ENCODE results near the gene ZNF366.

Gene ZNF366

DNA sequence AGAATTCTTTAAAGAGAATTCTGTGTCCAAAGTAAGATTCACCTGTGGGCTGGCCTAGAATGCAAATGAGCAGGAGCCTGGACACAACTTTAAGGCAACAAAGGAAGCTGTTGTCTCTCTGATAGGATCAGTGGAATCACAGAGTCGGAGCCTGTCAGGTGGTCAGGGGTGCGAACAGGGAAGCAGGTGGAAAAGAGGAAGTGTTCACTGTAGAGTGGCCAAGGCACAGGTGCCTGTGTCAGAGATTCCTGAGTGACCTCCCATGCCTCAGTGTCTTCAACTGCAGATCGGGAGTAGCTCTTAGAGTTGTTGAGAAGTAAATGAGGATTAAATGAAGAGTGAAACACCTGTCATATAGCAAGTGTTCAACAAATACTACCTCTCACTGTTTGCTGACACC lies 48.8 kb downstream of the ZNF366 start:
- H3K27ac ChIP-seq = no peak overlapping the region
- TF ChIP-seq, protein P1, sequence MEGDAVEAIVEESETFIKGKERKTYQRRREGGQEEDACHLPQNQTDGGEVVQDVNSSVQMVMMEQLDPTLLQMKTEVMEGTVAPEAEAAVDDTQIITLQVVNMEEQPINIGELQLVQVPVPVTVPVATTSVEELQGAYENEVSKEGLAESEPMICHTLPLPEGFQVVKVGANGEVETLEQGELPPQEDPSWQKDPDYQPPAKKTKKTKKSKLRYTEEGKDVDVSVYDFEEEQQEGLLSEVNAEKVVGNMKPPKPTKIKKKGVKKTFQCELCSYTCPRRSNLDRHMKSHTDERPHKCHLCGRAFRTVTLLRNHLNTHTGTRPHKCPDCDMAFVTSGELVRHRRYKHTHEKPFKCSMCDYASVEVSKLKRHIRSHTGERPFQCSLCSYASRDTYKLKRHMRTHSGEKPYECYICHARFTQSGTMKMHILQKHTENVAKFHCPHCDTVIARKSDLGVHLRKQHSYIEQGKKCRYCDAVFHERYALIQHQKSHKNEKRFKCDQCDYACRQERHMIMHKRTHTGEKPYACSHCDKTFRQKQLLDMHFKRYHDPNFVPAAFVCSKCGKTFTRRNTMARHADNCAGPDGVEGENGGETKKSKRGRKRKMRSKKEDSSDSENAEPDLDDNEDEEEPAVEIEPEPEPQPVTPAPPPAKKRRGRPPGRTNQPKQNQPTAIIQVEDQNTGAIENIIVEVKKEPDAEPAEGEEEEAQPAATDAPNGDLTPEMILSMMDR (conservative IDR thresholded peaks at IDR 0.05) = no peak

DNA sequence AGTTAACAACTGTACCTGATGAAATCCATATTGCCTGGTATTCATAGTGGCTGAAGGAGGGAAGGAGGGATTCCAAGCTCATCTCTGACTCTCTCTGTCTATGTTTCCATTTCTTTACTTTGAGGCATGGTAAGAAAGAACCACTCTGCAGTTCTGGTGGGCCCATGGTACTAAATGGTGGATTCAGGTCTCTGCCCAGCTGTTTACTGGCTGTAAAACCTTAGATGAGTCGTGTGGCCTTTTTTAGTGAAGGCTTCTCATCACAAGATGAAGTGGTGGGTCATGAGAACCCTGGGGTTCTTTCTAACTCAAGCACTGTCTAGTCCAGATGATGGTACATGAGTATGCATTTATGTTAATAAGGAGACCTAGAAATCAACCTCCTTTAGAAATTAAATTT lies 49.7 kb downstream of the ZNF366 start:
- H3K27ac ChIP-seq = no peak overlapping the region

DNA sequence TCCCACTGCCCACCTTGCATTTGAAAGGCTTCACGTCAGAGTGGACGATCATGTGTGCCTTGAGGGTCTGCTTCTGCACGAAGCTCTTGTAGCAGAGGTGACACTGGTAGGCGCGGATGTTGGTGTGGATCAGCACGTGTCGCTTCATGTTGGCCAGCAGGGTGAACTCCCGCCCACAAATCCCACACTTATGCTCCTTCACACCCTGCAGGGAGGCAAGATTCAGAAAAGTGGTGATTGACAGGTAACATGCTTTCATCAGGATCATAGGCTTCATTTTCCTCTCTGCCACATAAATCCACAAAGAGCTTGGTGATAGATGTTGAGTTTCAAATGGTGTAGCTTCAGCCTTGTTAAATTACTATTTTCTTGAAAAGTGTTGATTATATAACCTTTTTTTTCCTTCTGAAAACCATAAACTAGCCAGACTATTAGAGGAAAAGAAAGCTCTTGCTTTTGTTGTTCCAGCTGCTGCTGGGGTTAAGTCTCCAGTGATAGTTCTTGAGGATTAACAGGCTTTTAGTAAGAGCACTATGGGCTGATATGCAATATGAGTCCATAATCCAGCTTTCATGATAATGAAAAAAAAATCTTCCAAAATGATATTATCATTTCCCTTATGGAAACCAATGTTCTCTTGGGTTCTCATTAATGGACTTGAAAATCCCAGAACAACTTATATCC lies 50.7 kb downstream of the ZNF366 start:
- TF ChIP-seq, protein P1 (conservative IDR thresholded peaks at IDR 0.05) = no peak

More for the DNA sequence above, 49.7 kb downstream of the ZNF366 start:
- TF ChIP-seq, protein P1 (conservative IDR thresholded peaks at IDR 0.05) = no peak

GRCh38 chr5:72455476-72455875 lies 51.7 kb downstream of the ZNF366 start:
- TF ChIP-seq, protein P1 (conservative IDR thresholded peaks at IDR 0.05) = no peak
- no peak overlapping the region for H3K27ac ChIP-seq

More for the DNA sequence above, 50.7 kb downstream of the ZNF366 start:
- H3K27ac ChIP-seq = no peak overlapping the region

DNA sequence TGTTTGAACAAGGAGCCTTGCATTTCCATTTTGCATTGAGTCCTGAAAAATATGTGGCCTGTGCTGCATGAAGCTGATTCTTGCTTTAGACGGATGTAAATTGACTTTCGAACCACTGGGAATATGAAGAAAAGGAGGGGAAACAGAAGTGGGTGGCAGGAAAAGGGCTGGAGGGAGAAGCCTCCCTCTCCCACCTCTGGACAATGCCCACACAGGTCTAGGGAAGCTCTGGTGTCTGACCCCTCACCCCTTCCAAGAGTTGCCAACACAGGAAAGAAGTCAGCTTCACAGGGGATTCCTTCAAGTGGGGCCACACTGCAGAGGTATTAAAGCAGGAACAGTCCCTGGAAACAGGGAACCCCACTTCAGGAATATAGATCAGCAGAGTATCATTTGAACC lies 52.2 kb downstream of the ZNF366 start:
- H3K27ac ChIP-seq = no peak overlapping the region
- TF ChIP-seq, protein P1 (conservative IDR thresholded peaks at IDR 0.05) = no peak

DNA sequence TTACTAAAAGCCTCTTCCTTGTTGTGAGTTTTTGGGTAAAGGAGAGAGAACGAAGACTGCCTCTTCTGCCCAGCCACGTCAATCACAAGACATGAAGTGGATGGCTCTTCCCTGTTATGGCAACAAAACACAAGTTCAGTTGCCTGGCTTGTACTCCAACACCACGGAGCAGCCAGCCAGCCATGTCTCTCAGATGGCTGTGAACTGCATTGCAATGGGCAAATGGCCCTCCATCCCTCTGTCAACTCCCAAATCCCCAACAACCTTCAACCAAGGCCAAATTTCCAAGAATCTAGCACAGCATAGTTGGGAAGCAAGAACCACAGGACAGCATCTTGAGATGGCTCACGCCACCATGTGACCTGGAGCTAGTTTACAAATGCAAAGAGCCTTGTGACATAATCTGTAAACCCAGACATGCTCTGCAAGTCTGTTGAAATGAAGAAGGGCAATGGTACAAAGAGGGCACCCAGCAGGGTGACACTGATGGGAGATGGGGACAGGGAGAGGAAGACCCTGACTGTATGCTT lies 53.9 kb downstream of the ZNF366 start:
- peak overlapping the region; percentile 69 for H3K27ac ChIP-seq
- TF ChIP-seq, protein P1 (conservative IDR thresholded peaks at IDR 0.05) = no peak

DNA sequence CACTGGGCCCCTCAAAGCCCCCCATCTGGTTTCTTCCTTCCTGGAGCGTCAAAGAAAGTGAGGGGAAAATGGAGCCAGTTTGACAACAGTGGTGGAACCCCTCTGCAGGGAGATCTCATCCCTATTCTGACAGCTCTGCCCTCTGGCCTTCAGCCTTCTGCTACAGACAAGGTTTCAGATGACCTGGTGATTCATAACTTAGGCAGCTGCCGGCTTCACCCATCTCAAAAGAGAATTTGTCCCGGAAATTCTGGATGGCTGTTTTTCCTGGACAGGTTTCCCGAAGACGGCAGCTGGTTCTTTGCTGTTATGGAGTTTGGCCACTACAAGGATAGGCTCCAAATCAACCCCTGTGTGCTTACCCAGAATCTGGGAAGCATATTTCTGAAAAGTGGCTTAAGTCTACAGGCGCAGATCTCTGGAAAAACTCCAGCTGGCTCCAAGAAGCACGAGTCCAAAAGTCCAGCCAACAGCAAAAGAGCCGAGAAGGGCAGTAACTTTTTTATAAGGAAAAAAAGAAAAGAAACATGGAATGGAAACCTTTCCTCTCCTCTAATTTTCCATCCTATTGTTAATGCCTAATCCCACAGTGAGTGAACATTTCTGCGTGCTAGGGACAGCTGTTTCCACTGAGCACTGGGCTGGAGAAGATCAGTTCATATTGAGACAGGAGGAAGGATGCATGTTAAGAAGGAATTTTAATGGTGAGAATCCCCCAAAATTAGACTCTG lies 54.5 kb downstream of the ZNF366 start:
- H3K27ac ChIP-seq = peak overlapping the region; percentile 69
- TF ChIP-seq, protein P1 (conservative IDR thresholded peaks at IDR 0.05) = no peak
